WTC11 (cell line): ENCODE results near the gene COL25A1. TPM values are rescaled to one million over a fixed set of nuclear protein-coding genes. Genes with fewer than 3 reads are reported as not detected.

Source experiments
- ATAC-seq: fragments of 200-7000 bp; cut with Tn5 transposase; 2 replicates; pipeline ENCODE4 v1.10.0; 2021; ENCODE audit warnings: mild to moderate bottlenecking, moderate library complexity
- CTCF ChIA-PET: fragments of 300-600 bp; sonication (Branson Sonifier 250); formaldehyde crosslinking; loops from one replicate; lab custom pipeline; 2021; ENCODE audit warnings: antibody characterized with exemption; lab: Charles Lee
- POLR2A ChIA-PET: fragments of 350-600 bp; sonication (Branson Sonifier 250); formaldehyde crosslinking; loops from one replicate; lab custom pipeline; 2021; ENCODE audit warnings: antibody characterized with exemption; lab: Charles Lee
- DNase-seq: peaks from one replicate; pipeline ENCODE4 v3.0.0; 2021; ENCODE audit warnings: low spot score
- H3K27ac Mint-ChIP-seq: 2 replicates; pipeline ENCODE4 v1.8.0; 2021; ENCODE audit warnings: mixed read lengths
- H3K27me3 Mint-ChIP-seq: 2 replicates; pipeline ENCODE4 v1.8.0; 2021; ENCODE audit warnings: low read depth, mild to moderate bottlenecking, moderate library complexity, mixed read lengths
- H3K36me3 Mint-ChIP-seq: 2 replicates; pipeline ENCODE4 v1.8.0; 2021; ENCODE audit warnings: mixed read lengths
- H3K4me1 Mint-ChIP-seq: 2 replicates; pipeline ENCODE4 v1.8.0; 2022; ENCODE audit warnings: mixed read lengths
- H3K4me3 Mint-ChIP-seq: 2 replicates; pipeline ENCODE4 v1.8.0; 2021; ENCODE audit warnings: mild to moderate bottlenecking, moderate library complexity, mixed read lengths
- H3K9me3 Mint-ChIP-seq: 2 replicates; pipeline ENCODE4 v1.8.0; 2021; ENCODE audit warnings: mixed read lengths
- ATF1 ChIP-seq: sonication (generic); formaldehyde crosslinking; IDR thresholded peaks from 2 replicates; pipeline ENCODE4 v1.8.1; 2023; ENCODE audit warnings: mild to moderate bottlenecking, moderate library complexity, missing genetic modification reagents
- CREM ChIP-seq: sonication (generic); formaldehyde crosslinking; IDR thresholded peaks from 2 replicates; pipeline ENCODE4 v1.8.1; 2022; ENCODE audit warnings: mild to moderate bottlenecking, missing genetic modification reagents, moderate library complexity
- EMX1 ChIP-seq: fragments of 250-450 bp; sonication (Bioruptor Pico); IDR thresholded peaks from 2 replicates; pipeline ENCODE4 v1.8.0; 2021; ENCODE audit warnings: mild to moderate bottlenecking
- FOXK1 ChIP-seq: sonication (generic); formaldehyde crosslinking; IDR thresholded peaks from 2 replicates; pipeline ENCODE4 v1.8.0; 2022; ENCODE audit warnings: mild to moderate bottlenecking, moderate library complexity, missing genetic modification reagents
- GABPB1 ChIP-seq: sonication (generic); formaldehyde crosslinking; IDR thresholded peaks from 2 replicates; pipeline ENCODE4 v1.8.1; 2023; ENCODE audit warnings: mild to moderate bottlenecking, missing genetic modification reagents
- JAZF1 ChIP-seq: fragments of 250-450 bp; sonication (Bioruptor Pico); IDR thresholded peaks from 2 replicates; pipeline ENCODE4 v1.9.0; 2021; ENCODE audit warnings: moderate library complexity, mild to moderate bottlenecking, inconsistent platforms
- MYBL2 ChIP-seq: sonication (generic); formaldehyde crosslinking; IDR thresholded peaks from 2 replicates; pipeline ENCODE4 v1.8.1; 2023; ENCODE audit warnings: mild to moderate bottlenecking, moderate library complexity, missing genetic modification reagents
- NFE2L1 ChIP-seq: sonication (generic); formaldehyde crosslinking; IDR thresholded peaks from 2 replicates; pipeline ENCODE4 v1.8.1; 2023; ENCODE audit warnings: missing genetic modification reagents
- NR2C2 ChIP-seq: sonication (generic); formaldehyde crosslinking; IDR thresholded peaks from 2 replicates; pipeline ENCODE4 v1.8.0; 2022; ENCODE audit warnings: mild to moderate bottlenecking, missing genetic modification reagents
- RELA ChIP-seq: sonication (generic); formaldehyde crosslinking; IDR thresholded peaks from 2 replicates; pipeline ENCODE4 v1.8.1; 2022; ENCODE audit warnings: missing genetic modification reagents, mild to moderate bottlenecking, borderline replicate concordance
- SOX15 ChIP-seq: fragments of 250-450 bp; sonication (Bioruptor Pico); IDR thresholded peaks from 2 replicates; pipeline ENCODE4 v1.9.0; 2021; ENCODE audit warnings: mild to moderate bottlenecking
- ZNF121 ChIP-seq: sonication (generic); formaldehyde crosslinking; IDR thresholded peaks from 2 replicates; pipeline ENCODE4 v1.8.0; 2023; ENCODE audit warnings: missing genetic modification reagents
- ZNF219 ChIP-seq: sonication (generic); formaldehyde crosslinking; IDR thresholded peaks from 2 replicates; pipeline ENCODE4 v1.8.0; 2023; ENCODE audit warnings: missing genetic modification reagents, mild to moderate bottlenecking, borderline replicate concordance
- total RNA-seq: library from RNA; stranded (reverse); gene quantifications from 3 replicates; pipeline ENCODE4 v1.2.3, GENCODE V29; 2021
- TF ChIP-seq, protein P1 (sequence below): sonication (generic); formaldehyde crosslinking; IDR thresholded peaks from 2 replicates; pipeline ENCODE4 v1.8.0; 2023; ENCODE audit warnings: mild to moderate bottlenecking, missing genetic modification reagents
- TF ChIP-seq, protein P2 (sequence below): sonication (generic); formaldehyde crosslinking; IDR thresholded peaks from 2 replicates; pipeline ENCODE4 v1.8.1; 2022; ENCODE audit warnings: mild to moderate bottlenecking, missing genetic modification reagents, moderate library complexity, borderline replicate concordance
- TF ChIP-seq, protein P3 (sequence below): sonication (generic); formaldehyde crosslinking; IDR thresholded peaks from 2 replicates; pipeline ENCODE4 v1.8.1; 2022; ENCODE audit warnings: low read depth, missing genetic modification reagents, borderline replicate concordance
- TF ChIP-seq, protein P4 (sequence below): sonication (generic); formaldehyde crosslinking; IDR thresholded peaks from 2 replicates; pipeline ENCODE4 v1.8.0; 2022; ENCODE audit warnings: mild to moderate bottlenecking, missing genetic modification reagents
- TF ChIP-seq, protein P5 (sequence below): sonication (generic); formaldehyde crosslinking; IDR thresholded peaks from 2 replicates; pipeline ENCODE4 v1.8.1; 2023; ENCODE audit warnings: mild to moderate bottlenecking, missing genetic modification reagents
- TF ChIP-seq, protein P6 (sequence below): fragments of 200-600 bp; IDR thresholded peaks from 2 replicates; pipeline ENCODE4 v1.8.0; 2022; ENCODE audit warnings: antibody characterized with exemption
- TF ChIP-seq, protein P7 (sequence below): sonication (generic); formaldehyde crosslinking; IDR thresholded peaks from 2 replicates; pipeline ENCODE4 v1.8.1; 2022; ENCODE audit warnings: missing genetic modification reagents, borderline replicate concordance
- TF ChIP-seq, protein P8 (sequence below): sonication (generic); formaldehyde crosslinking; IDR thresholded peaks from 2 replicates; pipeline ENCODE4 v1.8.0; 2022; ENCODE audit warnings: mild to moderate bottlenecking, missing genetic modification reagents

COL25A1 gene
- total RNA-seq, 1 experiment from 2014 or later: 6.6 TPM

DNA sequence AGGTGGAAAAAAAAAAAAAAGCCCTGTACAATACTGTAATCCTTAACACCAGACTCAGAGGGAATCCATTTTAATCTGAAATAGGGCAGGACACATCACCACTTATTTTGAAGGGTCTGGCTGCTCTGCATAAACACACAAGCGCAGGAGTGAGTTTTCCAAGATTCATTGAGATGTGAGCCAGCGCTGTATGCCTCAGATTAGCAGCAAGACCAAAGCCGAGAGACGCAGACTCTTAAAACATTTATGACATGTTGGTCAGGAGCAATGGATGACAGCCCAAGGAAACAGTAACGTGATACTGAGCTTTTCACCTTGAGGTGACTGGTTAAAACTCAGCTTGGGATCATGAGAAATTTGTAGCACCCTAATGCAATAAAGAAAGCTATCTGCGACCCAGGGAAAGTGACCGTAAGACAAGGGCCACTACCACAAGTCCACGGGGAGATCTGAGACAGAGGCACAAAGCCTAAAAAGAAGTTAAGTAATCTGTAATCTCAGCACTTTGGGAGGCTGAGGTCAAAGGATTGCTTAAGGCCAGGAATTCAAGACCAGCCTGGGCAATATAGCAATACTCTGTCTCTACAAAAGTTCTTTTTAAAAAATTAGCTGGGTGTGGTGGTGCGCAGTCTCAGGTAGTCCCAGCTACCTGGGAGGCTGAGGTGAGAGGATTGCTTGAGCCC lies 210.6 kb downstream of the COL25A1 start:
- Mint-ChIP-seq H3K4me3 (no peak overlapping the region), H3K27ac (no peak overlapping the region), H3K27me3 (no peaks in the 10 kb centered on the region), H3K4me1 (peaks cover 6% of the 10 kb centered on the region), H3K9me3 (no peaks in the 10 kb centered on the region), H3K36me3 (no peaks in the 10 kb centered on the region)
- no peak for DNase-seq
- TF ChIP-seq NR2C2 (CRISPR knock-in tag) (no peak), EMX1 (no peak), SOX15 (CRISPR knock-in tag) (no peak), JAZF1 (CRISPR knock-in tag) (no peak), MYBL2 (CRISPR knock-in tag) (no peak), CREM (CRISPR knock-in tag) (no peak), GABPB1 (CRISPR knock-in tag) (no peak), RELA (no peak), ZNF219 (CRISPR knock-in tag) (no peak)
- TF ChIP-seq, protein P1, sequence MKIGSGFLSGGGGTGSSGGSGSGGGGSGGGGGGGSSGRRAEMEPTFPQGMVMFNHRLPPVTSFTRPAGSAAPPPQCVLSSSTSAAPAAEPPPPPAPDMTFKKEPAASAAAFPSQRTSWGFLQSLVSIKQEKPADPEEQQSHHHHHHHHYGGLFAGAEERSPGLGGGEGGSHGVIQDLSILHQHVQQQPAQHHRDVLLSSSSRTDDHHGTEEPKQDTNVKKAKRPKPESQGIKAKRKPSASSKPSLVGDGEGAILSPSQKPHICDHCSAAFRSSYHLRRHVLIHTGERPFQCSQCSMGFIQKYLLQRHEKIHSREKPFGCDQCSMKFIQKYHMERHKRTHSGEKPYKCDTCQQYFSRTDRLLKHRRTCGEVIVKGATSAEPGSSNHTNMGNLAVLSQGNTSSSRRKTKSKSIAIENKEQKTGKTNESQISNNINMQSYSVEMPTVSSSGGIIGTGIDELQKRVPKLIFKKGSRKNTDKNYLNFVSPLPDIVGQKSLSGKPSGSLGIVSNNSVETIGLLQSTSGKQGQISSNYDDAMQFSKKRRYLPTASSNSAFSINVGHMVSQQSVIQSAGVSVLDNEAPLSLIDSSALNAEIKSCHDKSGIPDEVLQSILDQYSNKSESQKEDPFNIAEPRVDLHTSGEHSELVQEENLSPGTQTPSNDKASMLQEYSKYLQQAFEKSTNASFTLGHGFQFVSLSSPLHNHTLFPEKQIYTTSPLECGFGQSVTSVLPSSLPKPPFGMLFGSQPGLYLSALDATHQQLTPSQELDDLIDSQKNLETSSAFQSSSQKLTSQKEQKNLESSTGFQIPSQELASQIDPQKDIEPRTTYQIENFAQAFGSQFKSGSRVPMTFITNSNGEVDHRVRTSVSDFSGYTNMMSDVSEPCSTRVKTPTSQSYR: no peak
- TF ChIP-seq, protein P2, sequence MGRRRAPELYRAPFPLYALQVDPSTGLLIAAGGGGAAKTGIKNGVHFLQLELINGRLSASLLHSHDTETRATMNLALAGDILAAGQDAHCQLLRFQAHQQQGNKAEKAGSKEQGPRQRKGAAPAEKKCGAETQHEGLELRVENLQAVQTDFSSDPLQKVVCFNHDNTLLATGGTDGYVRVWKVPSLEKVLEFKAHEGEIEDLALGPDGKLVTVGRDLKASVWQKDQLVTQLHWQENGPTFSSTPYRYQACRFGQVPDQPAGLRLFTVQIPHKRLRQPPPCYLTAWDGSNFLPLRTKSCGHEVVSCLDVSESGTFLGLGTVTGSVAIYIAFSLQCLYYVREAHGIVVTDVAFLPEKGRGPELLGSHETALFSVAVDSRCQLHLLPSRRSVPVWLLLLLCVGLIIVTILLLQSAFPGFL (CRISPR knock-in tag): no peak
- TF ChIP-seq, protein P3, sequence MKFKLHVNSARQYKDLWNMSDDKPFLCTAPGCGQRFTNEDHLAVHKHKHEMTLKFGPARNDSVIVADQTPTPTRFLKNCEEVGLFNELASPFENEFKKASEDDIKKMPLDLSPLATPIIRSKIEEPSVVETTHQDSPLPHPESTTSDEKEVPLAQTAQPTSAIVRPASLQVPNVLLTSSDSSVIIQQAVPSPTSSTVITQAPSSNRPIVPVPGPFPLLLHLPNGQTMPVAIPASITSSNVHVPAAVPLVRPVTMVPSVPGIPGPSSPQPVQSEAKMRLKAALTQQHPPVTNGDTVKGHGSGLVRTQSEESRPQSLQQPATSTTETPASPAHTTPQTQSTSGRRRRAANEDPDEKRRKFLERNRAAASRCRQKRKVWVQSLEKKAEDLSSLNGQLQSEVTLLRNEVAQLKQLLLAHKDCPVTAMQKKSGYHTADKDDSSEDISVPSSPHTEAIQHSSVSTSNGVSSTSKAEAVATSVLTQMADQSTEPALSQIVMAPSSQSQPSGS: no peak
- TF ChIP-seq, protein P4, sequence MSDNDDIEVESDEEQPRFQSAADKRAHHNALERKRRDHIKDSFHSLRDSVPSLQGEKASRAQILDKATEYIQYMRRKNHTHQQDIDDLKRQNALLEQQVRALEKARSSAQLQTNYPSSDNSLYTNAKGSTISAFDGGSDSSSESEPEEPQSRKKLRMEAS (CRISPR knock-in tag): no peak
- TF ChIP-seq, protein P5, sequence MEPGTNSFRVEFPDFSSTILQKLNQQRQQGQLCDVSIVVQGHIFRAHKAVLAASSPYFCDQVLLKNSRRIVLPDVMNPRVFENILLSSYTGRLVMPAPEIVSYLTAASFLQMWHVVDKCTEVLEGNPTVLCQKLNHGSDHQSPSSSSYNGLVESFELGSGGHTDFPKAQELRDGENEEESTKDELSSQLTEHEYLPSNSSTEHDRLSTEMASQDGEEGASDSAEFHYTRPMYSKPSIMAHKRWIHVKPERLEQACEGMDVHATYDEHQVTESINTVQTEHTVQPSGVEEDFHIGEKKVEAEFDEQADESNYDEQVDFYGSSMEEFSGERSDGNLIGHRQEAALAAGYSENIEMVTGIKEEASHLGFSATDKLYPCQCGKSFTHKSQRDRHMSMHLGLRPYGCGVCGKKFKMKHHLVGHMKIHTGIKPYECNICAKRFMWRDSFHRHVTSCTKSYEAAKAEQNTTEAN (CRISPR knock-in tag): no peak
- ATAC-seq: no peak
- ChIA-PET CTCF (interaction anchor here (0.7 kb wide), 1 partner anchor 202 kb away, joined by 3 read pairs; no protein-coding TSS in a partner anchor), POLR2A (no interaction called here)

DNA sequence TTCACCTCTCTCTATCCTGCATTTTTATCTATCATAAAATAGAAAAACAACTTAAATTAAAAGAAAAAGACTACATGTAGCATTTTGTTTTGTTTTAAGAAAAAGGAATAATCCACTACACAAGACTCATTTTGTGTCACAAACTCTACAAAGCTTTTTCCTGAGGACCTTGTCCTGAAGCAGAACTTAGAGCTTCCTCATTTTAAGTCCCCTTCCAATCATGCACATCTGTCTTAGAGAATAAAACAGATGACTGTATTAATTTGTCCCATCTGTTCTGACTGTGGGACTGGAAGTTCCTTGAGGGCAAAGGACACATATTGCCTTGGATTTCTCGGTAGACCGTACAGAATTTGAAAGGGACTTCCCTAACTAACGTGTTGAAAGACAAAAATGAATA lies 218.5 kb downstream of the COL25A1 start:
- Mint-ChIP-seq H3K4me3 (no peak overlapping the region), H3K4me1 (peaks cover 10% of the 10 kb centered on the region), H3K27ac (no peak overlapping the region), H3K27me3 (no peaks in the 10 kb centered on the region), H3K36me3 (no peaks in the 10 kb centered on the region), H3K9me3 (no peaks in the 10 kb centered on the region)
- POLR2A ChIA-PET: no interaction called here
- CTCF ChIA-PET: no interaction called here
- DNase-seq (no peak), ATAC-seq (no peak)
- TF ChIP-seq ZNF121 (CRISPR knock-in tag): no peak
- TF ChIP-seq ATF1 (CRISPR knock-in tag): no peak
- TF ChIP-seq, protein P6, sequence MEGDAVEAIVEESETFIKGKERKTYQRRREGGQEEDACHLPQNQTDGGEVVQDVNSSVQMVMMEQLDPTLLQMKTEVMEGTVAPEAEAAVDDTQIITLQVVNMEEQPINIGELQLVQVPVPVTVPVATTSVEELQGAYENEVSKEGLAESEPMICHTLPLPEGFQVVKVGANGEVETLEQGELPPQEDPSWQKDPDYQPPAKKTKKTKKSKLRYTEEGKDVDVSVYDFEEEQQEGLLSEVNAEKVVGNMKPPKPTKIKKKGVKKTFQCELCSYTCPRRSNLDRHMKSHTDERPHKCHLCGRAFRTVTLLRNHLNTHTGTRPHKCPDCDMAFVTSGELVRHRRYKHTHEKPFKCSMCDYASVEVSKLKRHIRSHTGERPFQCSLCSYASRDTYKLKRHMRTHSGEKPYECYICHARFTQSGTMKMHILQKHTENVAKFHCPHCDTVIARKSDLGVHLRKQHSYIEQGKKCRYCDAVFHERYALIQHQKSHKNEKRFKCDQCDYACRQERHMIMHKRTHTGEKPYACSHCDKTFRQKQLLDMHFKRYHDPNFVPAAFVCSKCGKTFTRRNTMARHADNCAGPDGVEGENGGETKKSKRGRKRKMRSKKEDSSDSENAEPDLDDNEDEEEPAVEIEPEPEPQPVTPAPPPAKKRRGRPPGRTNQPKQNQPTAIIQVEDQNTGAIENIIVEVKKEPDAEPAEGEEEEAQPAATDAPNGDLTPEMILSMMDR: no peak
- TF ChIP-seq NFE2L1 (CRISPR knock-in tag): no peak
- no peak for TF ChIP-seq FOXK1 (CRISPR knock-in tag)
- TF ChIP-seq, protein P7, sequence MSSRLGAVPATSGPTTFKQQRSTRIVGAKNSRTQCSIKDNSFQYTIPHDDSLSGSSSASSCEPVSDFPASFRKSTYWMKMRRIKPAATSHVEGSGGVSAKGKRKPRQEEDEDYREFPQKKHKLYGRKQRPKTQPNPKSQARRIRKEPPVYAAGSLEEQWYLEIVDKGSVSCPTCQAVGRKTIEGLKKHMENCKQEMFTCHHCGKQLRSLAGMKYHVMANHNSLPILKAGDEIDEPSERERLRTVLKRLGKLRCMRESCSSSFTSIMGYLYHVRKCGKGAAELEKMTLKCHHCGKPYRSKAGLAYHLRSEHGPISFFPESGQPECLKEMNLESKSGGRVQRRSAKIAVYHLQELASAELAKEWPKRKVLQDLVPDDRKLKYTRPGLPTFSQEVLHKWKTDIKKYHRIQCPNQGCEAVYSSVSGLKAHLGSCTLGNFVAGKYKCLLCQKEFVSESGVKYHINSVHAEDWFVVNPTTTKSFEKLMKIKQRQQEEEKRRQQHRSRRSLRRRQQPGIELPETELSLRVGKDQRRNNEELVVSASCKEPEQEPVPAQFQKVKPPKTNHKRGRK (CRISPR knock-in tag): no peak
- TF ChIP-seq, protein P8, sequence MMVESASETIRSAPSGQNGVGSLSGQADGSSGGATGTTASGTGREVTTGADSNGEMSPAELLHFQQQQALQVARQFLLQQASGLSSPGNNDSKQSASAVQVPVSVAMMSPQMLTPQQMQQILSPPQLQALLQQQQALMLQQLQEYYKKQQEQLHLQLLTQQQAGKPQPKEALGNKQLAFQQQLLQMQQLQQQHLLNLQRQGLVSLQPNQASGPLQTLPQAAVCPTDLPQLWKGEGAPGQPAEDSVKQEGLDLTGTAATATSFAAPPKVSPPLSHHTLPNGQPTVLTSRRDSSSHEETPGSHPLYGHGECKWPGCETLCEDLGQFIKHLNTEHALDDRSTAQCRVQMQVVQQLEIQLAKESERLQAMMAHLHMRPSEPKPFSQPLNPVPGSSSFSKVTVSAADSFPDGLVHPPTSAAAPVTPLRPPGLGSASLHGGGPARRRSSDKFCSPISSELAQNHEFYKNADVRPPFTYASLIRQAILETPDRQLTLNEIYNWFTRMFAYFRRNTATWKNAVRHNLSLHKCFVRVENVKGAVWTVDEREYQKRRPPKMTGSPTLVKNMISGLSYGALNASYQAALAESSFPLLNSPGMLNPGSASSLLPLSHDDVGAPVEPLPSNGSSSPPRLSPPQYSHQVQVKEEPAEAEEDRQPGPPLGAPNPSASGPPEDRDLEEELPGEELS (CRISPR knock-in tag): no peak
